Upper lobe of right lung (tissue), 1 donor: Measurements from ENCODE around the gene THYN1. TPM values are rescaled to one million over a fixed set of nuclear protein-coding genes. Genes with fewer than 3 reads are reported as not detected.

ENCODE experiments used
- ATAC-seq: fragments of 200-7000 bp; cut with Tn5 transposase; one replicate; pipeline ENCODE4 v1.9.1; 2020; ENCODE audit warnings: mild to moderate bottlenecking, moderate library complexity
- DNase-seq: peaks from one replicate; pipeline ENCODE4 v3.0.0-alpha.2; 2020
- H3K27ac ChIP-seq: fragments of 200-600 bp; one replicate; pipeline ENCODE4 v1.8.0; 2022
- H3K27me3 ChIP-seq: fragments of 200-600 bp; one replicate; pipeline ENCODE4 v1.8.0; 2022; ENCODE audit warnings: mild to moderate bottlenecking
- H3K36me3 ChIP-seq: fragments of 200-600 bp; one replicate; pipeline ENCODE4 v1.8.0; 2022
- H3K4me1 ChIP-seq: fragments of 200-600 bp; one replicate; pipeline ENCODE4 v1.8.0; 2022
- H3K4me3 ChIP-seq: fragments of 200-600 bp; one replicate; pipeline ENCODE4 v1.8.0; 2022; ENCODE audit warnings: mild to moderate bottlenecking
- H3K9me3 ChIP-seq: fragments of 200-600 bp; one replicate; pipeline ENCODE4 v1.8.0; 2022
- CTCF ChIP-seq: fragments of 200-600 bp; IDR thresholded peaks from one replicate; pipeline ENCODE4 v1.8.0; 2022; ENCODE audit warnings: antibody characterized with exemption
- intact Hi-C: fragments of 100-400 bp; cut with DNase I; formaldehyde crosslinking; loops from one replicate; pipeline ENCODE4 v1.11.0; 2022
- total RNA-seq: library from RNA; stranded (reverse); fragmentation: NEBNext Ultra II Directional; extraction: Animal tissue kit (Norgen Biotek cat#: 25700); gene quantifications from one replicate; pipeline ENCODE4 v1.2.1, GENCODE V29; 2021
- donor health status: DM: no; HTN: yes; CAD: no; lungs with severe emphysema.

Gene THYN1
- total RNA-seq, 1 donor from 2014 or later: 33.8 TPM

GRCh38 chr11:134228625-134229024, 24.5 kb downstream of the THYN1 start:
- Histone ChIP-seq H3K27ac (no peak overlapping the region), H3K27me3 (no peaks in the 10 kb centered on the region), H3K4me3 (no peak overlapping the region), H3K36me3 (no peaks in the 10 kb centered on the region), H3K4me1 (peaks cover 56% of the 10 kb centered on the region), H3K9me3 (no peaks in the 10 kb centered on the region)
- intact Hi-C loops: no loop called here
- no peak for TF ChIP-seq CTCF
- ATAC-seq: no peak
- no peak for DNase-seq

DNA sequence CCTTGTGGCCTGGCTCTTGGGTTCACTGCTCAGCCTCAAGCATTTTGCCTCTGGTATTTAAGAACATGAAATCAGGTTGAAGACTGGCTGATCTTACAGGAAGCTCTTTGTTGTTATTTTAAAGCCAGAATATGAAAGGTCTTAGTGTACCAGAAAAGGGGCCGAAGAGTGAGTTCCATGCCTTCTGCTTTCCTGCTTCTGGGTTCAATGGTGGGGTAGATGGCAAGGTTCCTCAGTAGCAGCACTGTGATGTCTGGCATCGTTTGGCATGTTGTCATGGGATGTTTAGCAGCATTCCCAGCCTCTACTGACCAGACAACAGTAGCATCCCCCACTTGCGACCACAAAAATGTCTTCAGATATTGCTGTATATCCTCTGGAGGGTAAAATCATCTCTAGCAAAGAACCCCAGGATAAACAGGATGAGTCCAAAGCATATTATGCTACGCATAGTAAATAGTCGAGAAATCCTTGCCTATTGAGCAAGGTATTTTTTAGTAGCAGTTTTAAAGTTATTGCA, 26.3 kb downstream of the THYN1 start:
- Histone ChIP-seq H3K27ac (no peak overlapping the region), H3K27me3 (no peaks in the 10 kb centered on the region), H3K4me3 (no peak overlapping the region), H3K4me1 (peaks cover 51% of the 10 kb centered on the region), H3K9me3 (no peaks in the 10 kb centered on the region), H3K36me3 (no peaks in the 10 kb centered on the region)
- intact Hi-C loops: no loop called here
- DNase-seq: no peak
- no peak for ATAC-seq
- no peak for TF ChIP-seq CTCF

DNA sequence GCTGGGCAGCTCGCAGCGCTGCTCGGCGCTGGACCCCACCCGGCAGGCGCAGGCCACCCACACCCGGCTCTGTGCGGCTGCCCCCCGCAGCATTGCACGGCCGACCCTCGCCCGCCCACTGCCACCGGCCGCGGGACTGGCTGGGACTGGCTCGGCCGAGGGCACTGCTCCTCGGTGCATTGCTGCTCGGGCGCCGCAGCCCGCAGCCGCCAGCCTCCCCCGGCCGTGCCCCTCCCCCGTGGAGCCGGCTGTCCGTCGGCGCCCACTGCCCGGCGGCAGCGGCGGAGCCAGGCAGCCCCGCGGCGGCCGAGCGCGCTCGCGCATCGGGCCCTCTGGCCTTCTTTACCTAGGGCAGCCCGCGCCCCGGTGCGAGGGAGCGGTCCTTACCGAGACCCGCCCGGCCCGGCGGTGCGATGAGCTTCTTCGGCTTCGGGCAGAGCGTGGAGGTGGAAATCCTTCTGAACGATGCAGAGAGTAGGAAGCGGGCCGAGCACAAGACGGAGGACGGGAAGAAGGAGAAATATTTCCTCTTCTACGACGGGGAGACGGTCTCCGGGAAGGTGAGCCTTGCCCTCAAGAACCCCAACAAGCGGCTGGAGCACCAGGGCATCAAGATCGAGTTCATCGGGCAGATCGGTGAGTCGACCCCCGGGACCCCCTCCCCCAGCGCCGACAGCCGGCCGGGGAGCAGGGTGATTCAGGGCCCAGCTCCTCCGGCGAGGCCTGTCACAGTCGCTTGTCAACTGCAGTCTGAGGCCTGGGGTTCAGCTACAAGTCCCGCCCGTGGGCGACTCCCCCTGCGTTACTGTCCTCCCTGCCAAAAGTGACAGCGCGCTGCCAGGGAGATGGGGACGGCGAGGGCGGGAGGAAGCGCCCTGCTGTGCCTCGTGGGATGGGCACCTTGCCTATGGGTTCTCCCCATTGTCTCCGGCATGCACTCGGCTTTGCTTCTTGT, 28.2 kb downstream of the THYN1 start:
- no peak for TF ChIP-seq CTCF
- H3K4me1 ChIP-seq: peaks cover 36% of the 10 kb centered on the region
- peak; percentile 66 for ATAC-seq
- peak overlapping the region; percentile 86 for H3K4me3 ChIP-seq
- DNase-seq: peak; percentile 80
- no peaks in the 10 kb centered on the region for H3K27me3 ChIP-seq
- H3K36me3 ChIP-seq: no peaks in the 10 kb centered on the region
- intact Hi-C loops: no loop called here
- peak overlapping the region; percentile 91 for H3K27ac ChIP-seq
- H3K9me3 ChIP-seq: no peaks in the 10 kb centered on the region

GRCh38 chr11:134223836-134224709, 29.1 kb downstream of the THYN1 start, which contains the start of the genes NCAPD3 and VPS26B:
Gene NCAPD3, minus strand, starts transcription at chr11:134223967. Its CDS starts 41 bp downstream, at chr11:134223926.
Gene VPS26B, plus strand, starts transcription at chr11:134224671. Its CDS starts 452 bp downstream, at chr11:134225123.
- intact Hi-C loops: no loop called here
- H3K4me1 ChIP-seq: peaks cover 28% of the 10 kb centered on the region
- no peak for TF ChIP-seq CTCF
- ATAC-seq (peak; percentile 94), DNase-seq (peak; percentile 98)
- H3K4me3 ChIP-seq: peak within 1 kb of the TSS; percentile 86
- H3K27me3 ChIP-seq: no peaks in the 10 kb centered on the region
- H3K9me3 ChIP-seq: no peaks in the 10 kb centered on the region
- peaks cover 9% of the 10 kb centered on the region for H3K36me3 ChIP-seq
- H3K27ac ChIP-seq: peak within 1 kb of the TSS; percentile 91

- TF ChIP-seq CTCF: no peak
- no peak for DNase-seq
- H3K4me3 ChIP-seq: peak overlapping the region; percentile 86
- intact Hi-C loops: no loop called here
- ATAC-seq: no peak
- H3K4me1 ChIP-seq: peaks cover 28% of the 10 kb centered on the region
- no peaks in the 10 kb centered on the region for H3K9me3 ChIP-seq
- H3K36me3 ChIP-seq: peaks cover 13% of the 10 kb centered on the region
- H3K27ac ChIP-seq: no peak overlapping the region
- no peaks in the 10 kb centered on the region for H3K27me3 ChIP-seq
Measured at GRCh38 chr11:134223121-134223520, 30.0 kb downstream of the THYN1 start.
